IPS-18c (cell line): ENCODE measurements around the gene PPOX.

Source experiments
- H3K4me3 ChIP-seq: 2 replicates; pipeline ENCODE4 v1.7.0; 2013; ENCODE audit warnings: low read depth, mild to moderate bottlenecking, low read length, moderate library complexity; ENCODE audit not compliant: insufficient read depth
- H3K9me3 ChIP-seq: one replicate; pipeline ENCODE4 v1.6.1; 2013; ENCODE audit warnings: mild to moderate bottlenecking, low read length, moderate library complexity; ENCODE audit not compliant: control insufficient read depth, insufficient read depth

The PPOX gene

GRCh38 chr1:161200992-161201835, 35.0 kb downstream of the PPOX start:
- H3K9me3 ChIP-seq = no peaks in the 10 kb centered on the region
- H3K4me3 ChIP-seq = peak overlapping the region; percentile 93; the same call in 1 of the 2 replicates

DNA sequence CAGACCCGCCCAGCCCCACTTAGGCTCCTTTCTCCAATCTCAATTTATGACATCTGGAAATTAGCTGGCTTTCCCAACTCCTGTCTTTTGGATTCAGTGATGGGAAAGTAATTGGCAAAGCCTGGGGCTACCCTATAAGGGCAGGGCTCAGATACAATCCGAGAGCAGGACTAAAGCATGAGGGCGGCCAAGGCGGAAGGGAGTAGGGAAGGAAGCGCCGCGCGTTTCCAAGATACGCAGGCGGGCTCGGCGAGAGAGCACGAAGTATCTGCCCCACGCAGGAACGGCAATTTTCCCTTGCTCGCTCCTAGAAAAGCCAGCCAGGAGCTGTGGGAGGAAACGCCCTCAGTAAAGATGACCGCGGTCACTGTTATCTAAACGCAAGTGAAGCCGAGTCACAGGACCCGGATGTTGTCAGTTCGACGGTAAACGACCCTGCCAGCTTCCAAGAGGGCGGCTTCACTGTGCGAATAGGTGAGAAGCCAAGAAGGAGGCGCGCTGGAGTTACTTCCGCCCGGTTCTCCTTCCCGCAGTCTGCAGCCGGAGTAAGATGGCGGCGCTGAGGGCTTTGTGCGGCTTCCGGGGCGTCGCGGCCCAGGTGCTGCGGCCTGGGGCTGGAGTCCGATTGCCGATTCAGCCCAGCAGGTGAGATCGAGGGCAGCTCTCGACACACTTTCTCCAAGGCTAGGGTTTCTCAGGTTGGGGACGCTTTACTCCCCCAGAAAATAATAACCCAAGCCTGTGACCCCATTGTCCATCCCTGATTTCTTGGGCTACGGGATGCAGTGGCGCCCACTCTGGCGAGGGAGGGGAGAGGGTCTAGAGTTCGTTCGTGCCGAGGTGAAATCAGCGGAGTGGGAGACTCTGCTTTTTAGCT, 35.8 kb downstream of the PPOX start, which contains the start of gene NDUFS2:
NDUFS2 (plus strand) TSS at position 532 of the 877 bp plus-strand sequence; CDS start at position 551, 19 bp downstream.
- no peaks in the 10 kb centered on the region for H3K9me3 ChIP-seq

DNA sequence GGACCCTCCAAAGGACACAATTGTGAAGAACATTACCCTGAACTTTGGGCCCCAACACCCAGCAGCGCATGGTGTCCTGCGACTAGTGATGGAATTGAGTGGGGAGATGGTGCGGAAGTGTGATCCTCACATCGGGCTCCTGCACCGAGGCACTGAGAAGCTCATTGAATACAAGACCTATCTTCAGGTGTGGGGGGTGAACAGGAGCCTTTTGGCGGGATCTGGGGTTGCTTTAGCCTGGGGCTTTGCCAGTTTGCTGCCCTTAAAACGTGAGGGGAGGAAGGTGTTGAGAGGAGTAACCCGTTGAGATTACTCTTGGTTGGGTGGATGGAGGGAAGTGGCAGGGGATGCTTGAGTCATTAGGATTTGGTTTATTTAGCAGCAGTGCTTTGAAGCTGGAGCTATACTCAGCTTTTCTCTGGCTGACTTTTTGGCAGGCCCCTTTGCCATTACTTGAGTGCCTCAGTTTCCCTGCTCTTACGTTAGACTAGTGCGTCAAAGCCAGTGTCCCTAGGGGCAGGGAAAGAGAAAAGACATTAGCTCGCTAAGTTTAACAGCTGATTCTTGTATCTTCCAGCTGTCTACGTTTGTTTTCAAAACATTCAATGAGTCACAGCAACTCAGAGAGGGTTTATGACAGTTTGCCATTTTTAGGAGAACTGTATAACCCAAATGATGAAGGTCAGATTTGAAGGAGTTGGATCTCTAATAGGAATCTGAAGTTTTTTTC, 40.4 kb downstream of the PPOX start:
- Histone ChIP-seq H3K4me3 (no peak overlapping the region), H3K9me3 (peaks cover 2% of the 10 kb centered on the region)

More for the DNA sequence above, 35.8 kb downstream of the PPOX start, which contains the start of gene NDUFS2:
- peak within 1 kb of the TSS; percentile 93 for H3K4me3 ChIP-seq

DNA sequence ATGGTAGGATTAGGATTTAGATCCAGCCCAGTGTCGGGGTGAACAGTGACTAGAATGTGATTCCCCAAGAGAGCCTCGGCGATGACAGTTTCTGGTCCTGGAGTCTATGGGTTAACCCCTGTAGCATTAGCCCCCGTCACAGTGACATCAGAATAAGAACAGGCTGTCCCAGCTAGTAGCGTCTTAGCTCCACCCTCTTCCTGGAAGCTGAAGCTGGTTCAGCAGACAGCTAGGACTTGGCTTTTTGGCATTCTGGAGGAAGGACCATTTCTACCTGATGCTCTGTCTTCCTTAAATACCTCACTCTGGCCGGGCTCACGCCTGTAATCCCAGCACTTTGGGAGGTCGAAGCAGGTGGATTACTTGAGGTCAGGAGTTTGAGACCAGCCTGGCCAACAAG, 40.9 kb downstream of the PPOX start:
- H3K4me3 ChIP-seq = no peak overlapping the region; the same call in 1 of the 2 replicates

DNA sequence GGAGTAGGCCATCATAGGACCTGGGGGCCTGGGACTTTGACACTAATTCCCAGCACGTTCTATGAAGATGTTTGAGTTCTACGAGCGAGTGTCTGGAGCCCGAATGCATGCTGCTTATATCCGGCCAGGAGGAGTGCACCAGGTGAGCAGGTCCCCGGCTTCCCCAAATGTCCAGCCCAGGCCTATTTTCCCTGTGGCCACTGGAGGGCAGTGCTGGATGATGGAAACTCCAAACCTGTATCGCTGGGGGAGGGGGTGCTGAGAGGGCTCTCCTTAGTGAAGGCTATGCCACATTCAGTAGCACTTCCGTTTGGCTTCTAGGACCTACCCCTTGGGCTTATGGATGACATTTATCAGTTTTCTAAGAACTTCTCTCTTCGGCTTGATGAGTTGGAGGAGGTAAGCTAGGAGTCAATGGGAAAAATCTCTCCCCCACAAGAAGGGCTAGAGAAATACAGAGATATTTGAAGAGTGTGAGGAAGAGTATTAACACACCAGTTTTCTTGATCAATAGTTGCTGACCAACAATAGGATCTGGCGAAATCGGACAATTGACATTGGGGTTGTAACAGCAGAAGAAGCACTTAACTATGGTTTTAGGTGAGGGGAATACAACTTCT, 43.7 kb downstream of the PPOX start:
- Histone ChIP-seq H3K9me3 (peaks cover 2% of the 10 kb centered on the region), H3K4me3 (no peak overlapping the region)

More for the DNA sequence above, 40.9 kb downstream of the PPOX start:
- peaks cover 2% of the 10 kb centered on the region for H3K9me3 ChIP-seq

DNA sequence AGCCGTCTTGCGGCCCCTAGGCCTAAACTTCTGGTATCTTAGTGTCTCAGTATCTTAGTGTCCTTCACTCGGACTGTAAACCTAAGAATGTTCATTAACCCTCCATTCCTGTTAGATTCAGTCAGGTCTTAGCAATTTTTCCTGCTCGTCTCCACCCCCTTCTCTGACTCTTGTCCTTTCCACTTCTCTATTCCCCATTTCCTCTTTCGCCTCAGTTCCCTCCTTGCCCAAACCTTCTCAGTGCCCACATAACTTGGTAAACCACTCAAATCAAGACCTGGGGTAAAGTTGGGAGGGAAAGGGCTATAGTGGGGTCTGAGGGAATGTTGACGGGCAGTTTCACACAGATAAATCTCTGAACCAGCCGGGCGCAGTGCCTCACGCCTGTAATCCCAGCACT, 48.1 kb downstream of the PPOX start:
- Histone ChIP-seq H3K9me3 (peaks cover 2% of the 10 kb centered on the region), H3K4me3 (no peak overlapping the region)

DNA sequence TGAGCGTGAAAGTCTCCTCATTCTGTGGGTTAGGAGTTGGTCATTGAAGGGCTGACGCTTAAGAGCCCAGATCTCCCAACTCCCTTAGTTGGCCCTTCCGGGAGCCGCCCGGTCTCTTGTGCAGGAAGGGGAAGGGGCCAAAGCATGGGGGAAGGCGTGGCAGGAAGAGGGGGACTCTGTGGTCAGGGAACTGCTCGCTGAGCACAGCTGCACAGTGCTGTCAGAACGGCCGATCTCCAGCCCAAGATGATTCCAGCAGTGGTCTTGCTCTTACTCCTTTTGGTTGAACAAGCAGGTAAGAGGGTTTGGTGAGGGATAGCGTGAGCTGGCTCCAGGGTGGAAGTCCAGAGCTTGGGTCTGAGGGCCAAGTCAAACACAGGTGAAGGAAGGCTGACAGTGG, 48.9 kb downstream of the PPOX start, which contains the start of gene FCER1G:
FCER1G (plus strand) TSS at position 220 of the 400 bp plus-strand sequence; CDS start at position 247, 27 bp downstream.
- H3K4me3 ChIP-seq = no peak within 1 kb of the TSS
- peaks cover 2% of the 10 kb centered on the region for H3K9me3 ChIP-seq

GRCh38 chr1:161216945-161217712, 50.9 kb downstream of the PPOX start:
- Histone ChIP-seq H3K4me3 (no peak overlapping the region), H3K9me3 (no peaks in the 10 kb centered on the region)

DNA sequence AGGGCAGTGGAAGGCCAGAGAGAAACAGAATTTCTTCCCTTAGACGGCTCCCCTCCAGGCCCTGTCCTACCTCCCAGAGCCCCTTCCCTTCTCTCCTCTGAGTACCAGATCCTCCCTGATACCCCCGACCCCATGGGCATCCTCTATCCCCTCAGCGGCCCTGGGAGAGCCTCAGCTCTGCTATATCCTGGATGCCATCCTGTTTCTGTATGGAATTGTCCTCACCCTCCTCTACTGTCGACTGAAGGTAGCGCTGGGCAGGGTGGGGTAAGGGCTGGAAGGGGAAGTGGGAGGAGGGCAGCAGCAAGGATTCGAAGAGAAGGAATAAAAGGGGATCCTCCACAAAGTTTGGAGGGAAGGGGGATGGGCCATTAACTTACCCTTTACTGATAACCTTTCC, 51.6 kb downstream of the PPOX start:
- Histone ChIP-seq H3K4me3 (no peak overlapping the region; the same call in 1 of the 2 replicates), H3K9me3 (no peaks in the 10 kb centered on the region)

- no peak overlapping the region for H3K4me3 ChIP-seq
- no peaks in the 10 kb centered on the region for H3K9me3 ChIP-seq
These were observed 52.3 kb downstream of the PPOX start for GRCh38 chr1:161218301-161219077.

- H3K4me3 ChIP-seq = no peak overlapping the region
- no peaks in the 10 kb centered on the region for H3K9me3 ChIP-seq
These were observed 53.1 kb downstream of the PPOX start for GRCh38 chr1:161219078-161219892.

- H3K9me3 ChIP-seq = no peaks in the 10 kb centered on the region
- no peak overlapping the region for H3K4me3 ChIP-seq
These were observed 53.8 kb downstream of the PPOX start for GRCh38 chr1:161220002-161220401.
